HG02763 (cell line): ENCODE results near the gene NCKAP5.
A peak's percentile ranks its signal among the peaks of the same experiment; 100 is the strongest.

ENCODE experiments used
- ATAC-seq: cut with Tn5 transposase; IDR thresholded peaks from one replicate; pipeline ENCODE4 v1.9.1; 2021; ENCODE audit warnings: mild to moderate bottlenecking, moderate library complexity; ENCODE audit not compliant: unreplicated experiment

The NCKAP5 gene

DNA sequence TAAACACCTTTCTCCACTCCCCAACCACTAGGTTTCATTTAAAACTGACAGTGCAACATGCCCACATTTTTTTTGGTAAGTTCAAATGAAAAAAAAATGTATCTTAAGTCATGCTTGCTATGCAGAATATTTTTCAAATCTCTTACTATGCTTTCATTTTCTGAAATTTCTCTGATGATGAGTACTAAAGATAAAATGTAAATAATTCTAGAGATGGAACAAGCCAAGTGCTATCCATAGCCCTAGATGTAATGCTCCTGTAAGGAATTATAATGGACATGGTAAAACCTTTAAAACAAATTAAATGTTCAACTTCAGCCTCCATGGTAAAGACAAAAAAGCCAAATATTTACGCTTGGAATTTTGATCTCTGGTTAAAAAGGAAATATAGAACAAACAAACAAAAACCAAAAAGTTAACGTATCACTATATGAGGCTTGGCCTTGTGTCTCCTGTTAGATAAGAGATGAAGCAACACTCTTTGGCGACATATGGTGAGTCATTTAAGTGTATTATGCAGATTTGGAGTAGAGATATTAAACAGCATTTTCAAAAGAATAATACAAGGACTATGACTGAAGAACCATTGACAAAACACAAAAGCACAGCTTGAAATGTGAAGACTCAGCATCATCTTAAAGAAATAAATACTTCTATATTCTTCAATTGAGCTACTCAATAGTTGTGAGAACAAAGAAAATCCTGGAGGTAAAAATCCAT lies 506.2 kb downstream of the NCKAP5 start:
- no peak for ATAC-seq

DNA sequence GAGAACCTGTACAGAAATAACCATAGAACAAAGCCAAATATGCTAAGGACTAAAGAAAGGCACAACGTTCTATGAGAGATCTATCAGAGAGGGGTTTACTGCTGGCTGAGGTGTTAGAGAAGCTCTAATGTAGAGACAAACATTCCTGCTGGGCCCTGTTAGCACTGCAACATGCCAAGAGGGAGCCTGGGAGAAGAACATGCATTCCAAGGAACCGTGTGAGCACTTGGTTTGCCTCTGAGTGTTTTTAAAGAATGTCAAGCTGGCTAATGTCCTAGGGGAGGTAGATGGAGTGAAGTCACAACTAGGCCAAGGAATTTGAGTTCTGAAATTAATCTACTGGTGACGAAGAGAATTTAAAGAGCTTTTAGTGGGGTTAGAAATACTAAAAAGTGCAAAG lies 514.0 kb downstream of the NCKAP5 start:
- ATAC-seq = no peak

DNA sequence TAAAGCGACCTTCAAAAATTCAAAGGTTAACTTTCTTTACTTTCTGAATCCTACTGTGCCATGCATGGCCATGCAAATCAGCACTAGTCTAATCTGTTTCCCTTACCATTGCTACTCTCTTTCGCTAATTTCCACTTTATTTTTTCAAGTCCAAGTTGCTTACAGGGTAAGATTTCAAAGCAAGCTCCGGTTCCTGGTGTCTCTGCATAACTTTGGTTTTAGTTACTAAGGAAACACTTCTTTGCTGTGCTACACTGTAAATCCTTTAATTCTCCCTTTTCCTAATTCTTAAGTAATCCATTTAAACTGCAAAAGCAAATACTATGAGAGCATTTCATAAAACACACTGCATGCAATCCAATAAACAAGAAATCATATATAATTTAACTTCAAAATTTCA lies 514.7 kb downstream of the NCKAP5 start:
- ATAC-seq = no peak

DNA sequence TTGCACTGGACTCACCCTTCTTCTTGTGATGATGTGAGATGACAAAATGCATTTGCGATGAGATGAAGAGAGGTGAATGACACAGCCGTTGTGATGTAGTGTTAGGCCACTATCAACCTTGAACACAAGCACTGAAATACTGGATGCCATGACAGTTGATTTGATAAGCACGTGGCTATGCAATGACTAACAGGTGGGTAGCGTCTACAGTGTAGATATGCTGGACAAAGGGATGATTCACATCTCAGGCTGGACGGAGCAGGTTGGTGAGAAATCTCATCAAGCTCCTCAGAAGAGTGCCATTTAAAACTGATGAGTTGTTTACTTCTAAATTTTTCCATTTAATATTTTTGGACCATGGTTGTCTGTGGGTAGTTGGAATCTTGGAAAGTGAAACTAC lies 522.5 kb downstream of the NCKAP5 start:
- ATAC-seq = no peak

DNA sequence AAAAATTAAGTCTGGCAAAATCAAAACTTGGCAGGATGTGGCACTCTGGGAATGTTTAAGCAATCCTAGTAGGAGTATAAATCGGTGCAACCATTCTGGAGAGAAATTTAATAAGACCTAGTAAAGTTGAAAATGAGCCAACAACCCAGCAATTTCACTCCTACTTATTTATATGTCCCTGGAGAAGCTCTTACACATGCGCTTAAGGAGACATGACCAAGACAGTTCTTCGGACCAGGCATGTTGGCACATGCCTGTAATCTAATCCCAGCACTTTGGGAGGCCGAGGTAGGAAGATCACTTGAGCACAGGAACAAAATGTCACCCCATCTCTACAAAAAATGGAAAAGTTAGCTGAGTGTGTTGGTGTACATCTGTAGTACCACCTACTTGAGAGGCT lies 523.7 kb downstream of the NCKAP5 start:
- ATAC-seq = no peak

DNA sequence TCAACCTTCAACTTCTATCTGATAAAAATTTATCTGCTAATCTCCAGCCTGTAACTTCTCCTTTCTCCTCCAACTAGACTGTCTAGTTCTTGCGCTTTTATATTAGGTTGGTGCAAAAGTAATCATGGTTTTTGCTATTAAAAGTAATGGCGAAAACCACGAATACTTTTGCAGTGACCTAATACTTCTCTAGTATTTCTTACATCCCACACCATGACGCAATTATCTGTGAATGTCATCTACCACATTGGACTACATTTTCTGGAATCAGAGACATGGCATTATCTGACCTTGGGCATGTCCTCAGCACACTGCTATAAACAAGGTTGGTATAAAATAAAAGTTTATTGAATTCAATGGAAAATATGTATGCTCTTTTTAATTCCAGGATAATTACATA lies 528.1 kb downstream of the NCKAP5 start:
- ATAC-seq = no peak

DNA sequence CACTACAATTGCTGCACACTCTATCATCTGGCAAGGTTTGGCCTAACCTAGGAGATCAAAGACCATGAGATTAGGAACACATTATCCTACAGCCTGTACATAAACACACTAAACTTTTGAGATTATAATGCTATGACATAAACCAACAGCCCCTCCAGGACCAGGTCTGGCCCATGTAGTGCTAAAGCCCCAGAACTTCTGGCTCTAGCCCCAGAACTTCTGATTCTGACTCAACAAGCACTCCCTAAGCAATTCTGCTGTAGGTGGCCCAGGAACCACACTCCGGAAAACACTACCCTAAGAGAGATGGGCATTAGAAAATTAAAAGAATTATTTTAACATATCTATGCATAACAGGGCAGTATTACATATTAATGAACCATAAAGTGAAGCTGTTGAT lies 528.7 kb downstream of the NCKAP5 start:
- no peak for ATAC-seq

DNA sequence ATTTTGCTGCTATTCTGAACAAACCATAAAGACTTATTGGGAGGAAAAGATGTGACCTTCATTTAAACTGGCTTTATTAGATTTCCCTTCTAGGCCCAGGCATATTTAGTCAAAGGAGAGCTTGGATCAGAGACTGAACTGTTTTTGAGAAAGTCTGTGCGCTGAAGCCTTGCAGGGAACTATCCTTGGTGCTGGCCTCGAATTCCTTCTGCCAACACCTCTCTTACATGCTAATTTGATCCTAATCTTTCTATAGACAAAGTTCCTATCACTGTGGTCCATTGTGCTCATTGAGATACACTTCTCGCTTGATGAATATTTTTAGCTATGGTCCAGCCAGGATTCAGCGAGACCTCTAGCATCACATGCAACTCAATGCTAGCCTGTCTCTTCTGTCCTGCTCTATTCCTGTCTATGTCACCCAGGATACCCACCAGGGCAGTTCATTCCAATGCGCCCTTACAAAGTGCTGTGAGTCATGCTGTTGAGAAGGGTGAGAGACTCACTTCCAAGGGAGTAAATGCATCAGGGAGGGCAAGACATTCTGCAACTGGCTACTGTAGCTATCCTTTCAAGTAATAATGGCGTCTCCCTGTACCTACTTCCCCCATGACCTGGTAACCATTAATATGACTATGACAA lies 541.6 kb downstream of the NCKAP5 start:
- ATAC-seq = no peak

DNA sequence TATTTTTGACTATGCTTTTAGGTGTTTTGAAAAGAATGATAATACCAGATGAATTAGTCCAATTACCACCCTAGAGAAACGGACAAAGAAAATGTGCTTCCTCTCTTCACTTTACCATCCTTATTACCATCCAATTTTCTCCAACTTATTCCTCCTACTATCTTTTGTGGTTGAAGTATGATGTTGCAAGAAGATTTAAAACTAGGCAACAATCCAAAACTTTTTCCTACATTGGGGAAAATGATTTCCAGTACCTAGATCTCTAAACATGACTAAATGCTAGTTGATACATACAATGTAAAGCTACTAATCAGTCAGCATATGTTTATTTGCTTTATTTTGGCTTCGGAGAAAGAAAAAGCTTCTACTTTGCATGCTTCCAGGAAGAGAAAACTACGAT lies 543.3 kb downstream of the NCKAP5 start:
- ATAC-seq = no peak

DNA sequence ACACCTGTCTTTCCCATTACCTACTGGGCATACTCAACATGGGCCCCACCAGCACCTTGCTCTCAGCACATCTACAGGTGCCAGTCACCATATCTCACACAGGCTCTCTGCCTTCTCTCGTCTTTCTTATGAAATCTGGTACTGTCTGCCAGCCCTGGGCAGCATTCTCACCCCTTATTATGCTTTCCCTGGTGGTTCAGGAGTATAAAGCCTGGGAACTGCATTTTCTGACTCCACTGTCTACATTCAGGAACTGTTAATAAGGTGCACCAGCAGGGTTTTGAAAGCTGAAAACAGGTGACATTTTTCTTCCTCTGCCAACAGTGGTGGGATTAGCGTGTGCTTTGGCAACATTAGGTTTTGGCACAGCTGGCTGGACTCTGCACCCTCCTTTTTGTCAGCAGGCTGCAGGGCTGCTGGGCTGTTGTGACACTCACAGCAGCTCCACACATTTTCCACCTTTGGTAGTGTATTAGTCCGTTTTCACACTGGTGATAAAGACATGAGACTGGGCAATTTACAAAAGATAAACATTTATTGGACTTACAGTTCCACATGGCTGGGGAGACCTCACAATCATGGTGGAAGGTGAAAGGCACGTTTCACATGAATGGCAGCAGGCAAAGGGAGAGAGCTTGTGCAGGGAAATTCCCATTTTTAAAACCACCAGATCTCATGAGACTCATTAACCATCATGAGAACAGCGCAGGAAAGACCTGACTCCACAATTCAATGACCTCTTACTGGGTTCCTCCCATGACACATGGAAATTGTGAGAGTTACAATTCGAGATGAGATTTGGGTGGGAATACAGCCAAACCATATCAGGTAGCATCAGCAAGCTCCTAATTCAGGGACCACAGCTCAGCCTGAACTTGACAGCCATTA lies 555.2 kb downstream of the NCKAP5 start:
- no peak for ATAC-seq

DNA sequence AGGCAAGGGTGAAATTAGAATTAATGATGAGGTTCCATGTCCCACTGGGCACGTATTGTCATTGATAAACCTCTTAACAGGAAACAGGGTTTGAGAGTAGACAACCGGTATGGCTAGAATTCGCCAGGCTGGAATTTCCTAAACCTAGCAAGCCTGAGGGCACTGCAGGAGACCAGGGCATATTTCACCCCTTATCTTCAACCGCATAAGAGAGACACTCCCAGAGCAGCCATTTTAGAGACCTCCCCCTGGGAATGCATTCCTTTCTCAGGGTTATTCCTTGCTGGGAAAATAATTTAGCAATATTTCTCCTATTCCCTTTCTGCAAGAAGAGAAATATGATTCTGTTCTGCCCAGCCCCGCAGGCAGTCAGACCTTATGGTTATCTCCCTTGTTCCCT lies 563.6 kb downstream of the NCKAP5 start:
- ATAC-seq = no peak

DNA sequence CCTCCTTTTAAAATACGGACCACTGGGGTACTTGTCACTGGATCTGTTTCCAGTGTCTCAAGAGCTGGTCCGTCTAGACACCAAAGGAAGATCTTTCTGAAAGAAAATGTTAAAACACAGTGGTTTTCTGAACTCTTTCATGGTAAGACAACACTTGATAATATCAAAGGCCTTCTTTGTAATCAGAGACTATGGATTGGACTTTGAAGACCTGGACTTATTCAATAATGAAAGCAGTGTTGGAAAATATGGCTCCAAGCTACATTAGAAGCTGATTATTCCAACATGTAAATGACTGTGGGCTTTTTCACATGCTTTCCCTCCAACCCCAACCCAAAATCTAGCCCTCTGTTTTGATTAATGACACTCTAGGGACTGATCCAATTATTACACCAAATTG lies 568.8 kb downstream of the NCKAP5 start:
- no peak for ATAC-seq

DNA sequence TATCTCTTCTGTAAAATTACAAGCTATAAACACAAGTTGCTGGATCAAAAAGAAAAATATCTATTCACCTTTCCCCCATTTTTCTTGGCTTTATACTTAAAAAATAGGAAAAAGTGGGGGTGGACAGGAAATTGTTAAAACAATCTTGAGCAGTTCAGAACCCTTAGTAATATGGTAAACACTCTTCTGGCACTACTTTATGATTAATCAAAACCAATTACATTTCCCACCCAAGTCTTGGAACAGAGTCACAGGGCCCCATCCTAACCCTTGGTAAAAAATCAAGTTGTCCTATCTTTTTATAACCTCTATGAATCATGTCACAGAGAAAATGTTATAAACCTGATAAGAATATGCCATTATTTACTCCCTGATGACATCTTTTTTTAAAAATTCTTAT lies 570.0 kb downstream of the NCKAP5 start:
- ATAC-seq = no peak

DNA sequence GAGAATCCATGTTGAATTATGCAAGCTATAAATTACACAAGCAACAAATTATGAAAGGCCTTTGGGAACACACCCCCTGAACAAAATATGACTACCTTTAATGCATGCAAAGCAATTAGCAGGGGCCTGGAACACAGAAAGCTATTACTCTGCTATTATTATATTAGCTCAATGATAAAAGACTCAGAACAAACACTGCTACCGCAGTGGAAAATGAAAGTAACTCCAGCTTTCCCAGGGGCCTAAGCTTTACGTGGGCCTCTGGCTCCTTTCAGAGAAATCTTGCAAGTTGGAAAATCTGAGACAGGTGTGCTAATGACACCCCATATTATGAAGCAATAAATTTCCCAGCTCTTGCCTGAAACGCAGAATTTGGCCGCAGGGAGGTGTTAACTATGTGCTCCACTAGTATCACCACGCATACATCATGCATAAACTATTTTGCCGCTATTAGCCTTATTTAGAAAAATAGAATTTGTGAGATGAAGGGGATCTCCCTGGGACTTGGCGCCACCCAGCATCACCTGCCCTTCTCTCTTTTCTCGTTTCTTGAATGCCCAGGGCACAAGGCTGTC lies 576.7 kb downstream of the NCKAP5 start:
- no peak for ATAC-seq

DNA sequence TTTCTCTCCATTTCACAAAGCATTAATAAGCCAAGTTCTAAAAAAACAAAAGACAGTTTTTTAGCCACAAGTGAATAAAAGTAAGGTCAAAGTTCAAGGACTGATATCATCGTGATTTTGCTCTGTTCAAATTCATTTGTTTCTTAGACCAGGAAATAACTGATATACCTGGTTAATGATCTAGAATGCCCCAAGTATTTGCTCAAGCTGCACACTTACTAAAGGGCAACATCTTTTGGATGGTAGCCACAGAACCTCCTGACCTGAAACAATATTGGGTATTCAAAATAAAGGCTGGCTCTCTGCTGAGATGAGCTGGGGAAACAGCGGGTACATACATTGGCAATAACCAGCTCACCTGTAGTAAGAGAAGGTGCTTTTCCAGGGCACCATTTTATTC lies 583.5 kb downstream of the NCKAP5 start:
- no peak for ATAC-seq

DNA sequence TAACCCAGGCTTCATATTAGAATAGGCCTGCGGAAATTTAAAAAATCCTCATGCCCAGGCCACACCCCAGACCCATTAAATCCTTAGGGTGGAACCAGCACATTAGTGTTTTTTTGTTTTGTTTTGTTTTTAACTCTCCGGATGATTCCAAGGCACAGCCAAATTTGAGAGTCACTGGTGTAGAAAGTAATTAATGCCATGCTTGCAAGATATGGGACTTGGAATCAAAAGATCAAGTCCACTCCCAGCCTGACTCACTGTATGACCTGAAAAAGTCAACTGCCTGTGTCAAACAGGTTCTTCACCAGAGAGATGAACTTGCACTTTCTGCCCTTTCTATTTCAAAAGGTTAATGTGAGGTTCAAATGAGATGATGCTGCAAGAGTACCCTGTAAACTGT lies 588.0 kb downstream of the NCKAP5 start:
- ATAC-seq = no peak

DNA sequence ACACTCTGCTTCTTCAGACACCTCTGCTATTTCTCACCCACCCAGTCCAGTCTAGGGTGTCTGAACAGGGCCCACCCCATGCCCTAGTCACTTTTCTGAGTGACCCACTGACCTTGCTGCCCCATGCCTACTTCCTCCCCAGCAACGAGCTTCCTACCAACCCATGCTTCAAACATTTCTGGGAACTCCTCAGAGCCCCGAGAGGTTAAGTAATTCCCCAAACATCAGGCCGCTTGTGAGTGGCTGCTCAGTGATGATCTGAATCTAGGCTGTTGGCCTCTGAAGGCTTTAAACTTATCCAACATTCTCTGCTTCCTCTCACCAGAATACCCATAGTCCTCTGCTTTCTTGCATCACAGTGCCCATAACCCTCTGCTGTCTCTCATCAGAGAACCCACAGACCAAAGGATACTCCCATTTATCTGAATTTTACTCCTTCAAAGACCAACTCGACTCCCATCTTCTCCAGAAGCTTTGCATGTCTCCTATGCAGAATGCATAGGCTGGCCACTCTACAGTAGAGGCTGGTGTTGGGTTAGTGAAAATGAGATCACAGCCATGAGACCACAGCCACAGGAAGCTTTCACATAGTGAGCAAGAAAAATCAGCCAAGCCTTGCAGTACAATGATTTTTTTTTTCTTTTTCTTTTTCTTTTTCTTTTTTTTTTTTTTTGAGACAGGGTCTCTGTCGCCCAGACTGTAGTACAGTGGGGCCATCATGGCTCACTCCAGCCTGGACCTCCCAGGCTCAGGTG lies 588.7 kb downstream of the NCKAP5 start:
- ATAC-seq = peak; percentile 58

DNA sequence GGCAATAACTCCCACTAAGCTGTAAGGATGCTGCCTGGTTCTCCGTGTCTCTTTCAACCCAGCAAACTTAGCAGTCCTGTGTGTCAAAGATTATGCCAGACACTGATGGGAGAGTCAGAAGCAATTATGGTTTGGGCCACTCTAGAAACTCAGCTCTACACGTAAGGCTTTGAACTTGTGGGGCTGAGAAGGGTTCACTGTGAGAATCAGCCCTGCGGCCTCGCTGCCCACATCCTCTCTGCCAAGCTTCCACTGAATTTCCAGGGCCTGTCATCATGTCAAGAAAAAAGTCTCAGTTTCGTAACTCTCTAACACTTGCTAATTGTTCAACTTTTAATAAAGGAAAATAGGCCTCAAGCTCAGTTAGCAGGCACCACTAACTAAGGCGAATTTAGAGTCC lies 589.4 kb downstream of the NCKAP5 start:
- no peak for ATAC-seq

DNA sequence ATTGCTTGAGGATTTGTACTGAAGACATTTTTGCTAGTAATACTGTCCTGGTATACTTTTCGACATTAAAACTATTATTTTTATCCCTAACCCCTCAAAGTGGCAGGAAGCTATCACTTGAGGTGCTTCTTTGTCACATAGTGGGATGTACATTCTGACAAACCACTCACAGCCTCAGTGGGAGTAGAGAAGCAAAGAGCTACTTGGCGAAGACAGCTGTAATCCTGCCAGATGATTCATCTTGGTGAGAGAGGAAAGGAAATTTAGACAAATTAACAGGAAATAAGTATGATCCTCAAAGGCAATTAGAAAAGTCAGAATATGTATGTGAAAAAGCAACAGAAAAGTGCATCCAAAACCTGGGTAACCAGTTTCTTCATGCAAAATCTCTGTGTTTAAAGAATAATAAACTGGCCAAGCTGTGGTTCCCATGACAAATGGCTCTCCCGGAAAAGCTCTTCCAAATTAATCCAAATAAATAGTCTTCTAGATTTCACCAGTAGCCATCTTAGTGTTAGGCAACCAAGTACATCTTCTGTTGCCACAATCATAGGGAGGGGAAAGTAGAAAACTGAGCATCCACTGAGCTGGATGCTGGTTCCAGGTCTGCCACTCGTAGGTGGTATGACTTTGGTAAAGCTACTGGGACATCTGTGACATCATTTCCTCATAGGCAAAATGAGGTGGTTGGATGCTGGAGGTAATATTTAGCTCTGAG lies 590.3 kb downstream of the NCKAP5 start:
- no peak for ATAC-seq
